LoVo (cell line): Measurements from ENCODE around the gene TFDP3.

Experiments used
- DNase-seq: peaks from one replicate; pipeline ENCODE4 v3.0.0-alpha.2; 2016; ENCODE audit warnings: low spot score

TFDP3 gene

GRCh38 chrX:133218329-133218728 lies at the start of gene TFDP3:
TSS of gene TFDP3 (minus strand) at chrX:133218354. CDS start at chrX:133218259, 95 bp downstream.
- no peak for DNase-seq

GRCh38 chrX:133267621-133268020 lies 49.5 kb upstream of the TFDP3 start:
- DNase-seq = no peak

GRCh38 chrX:133265331-133265730 lies 47.2 kb upstream of the TFDP3 start:
- DNase-seq = no peak

GRCh38 chrX:133258481-133258880 lies 40.3 kb upstream of the TFDP3 start:
- no peak for DNase-seq

GRCh38 chrX:133254666-133255065 lies 36.5 kb upstream of the TFDP3 start:
- no peak for DNase-seq

GRCh38 chrX:133251204-133251603 lies 33.0 kb upstream of the TFDP3 start:
- no peak for DNase-seq

- no peak for DNase-seq
Measured at GRCh38 chrX:133250184-133251100, 32.3 kb upstream of the TFDP3 start.

GRCh38 chrX:133249266-133250058 lies 31.3 kb upstream of the TFDP3 start:
- no peak for DNase-seq

GRCh38 chrX:133248177-133248576 lies 30.0 kb upstream of the TFDP3 start:
- no peak for DNase-seq

- DNase-seq = no peak
Measured at GRCh38 chrX:133246921-133247320, 28.8 kb upstream of the TFDP3 start.

- no peak for DNase-seq
Measured at GRCh38 chrX:133235830-133236229, 17.7 kb upstream of the TFDP3 start.

GRCh38 chrX:133232331-133232730 lies 14.2 kb upstream of the TFDP3 start:
- DNase-seq = no peak

- peak; percentile 27 for DNase-seq
Measured at GRCh38 chrX:133229361-133229760, 11.2 kb upstream of the TFDP3 start.

GRCh38 chrX:133215747-133216146 lies 2.4 kb downstream of the TFDP3 start:
- peak; percentile 12 for DNase-seq

GRCh38 chrX:133215017-133215416 lies 3.1 kb downstream of the TFDP3 start:
- no peak for DNase-seq

- DNase-seq = no peak
Measured at GRCh38 chrX:133214301-133214700, 3.9 kb downstream of the TFDP3 start.

- DNase-seq = no peak
Measured at GRCh38 chrX:133213117-133213516, 5.0 kb downstream of the TFDP3 start.

- DNase-seq = no peak
Measured at GRCh38 chrX:133207751-133208150, 10.4 kb downstream of the TFDP3 start.

GRCh38 chrX:133191739-133192039 lies 26.5 kb downstream of the TFDP3 start:
- DNase-seq = no peak

GRCh38 chrX:133190877-133191738 lies 27.0 kb downstream of the TFDP3 start:
- DNase-seq = no peak

GRCh38 chrX:133189195-133189594 lies 29.0 kb downstream of the TFDP3 start:
- no peak for DNase-seq

GRCh38 chrX:133188631-133189030 lies 29.5 kb downstream of the TFDP3 start:
- DNase-seq = no peak
